AML-193 (cell line): ENCODE results near the gene KDM4C.

Experiments
- DNase-seq, 2 experiments: peaks; one replicate each; lab custom pipeline; 2025; lab: John Stamatoyannopoulos, UW

KDM4C gene

GRCh38 chr9:6904371-6904770 lies 146.6 kb downstream of the KDM4C start:
- no peak for DNase-seq

- DNase-seq: no peak
These were observed 148.1 kb downstream of the KDM4C start for GRCh38 chr9:6905850-6906375.

- peak; percentile 8 to 22 for DNase-seq
These were observed 150.1 kb downstream of the KDM4C start for GRCh38 chr9:6907772-6908381.

GRCh38 chr9:6909181-6909580 lies 151.4 kb downstream of the KDM4C start:
- DNase-seq: no peak

- peak; percentile 7 to 25 for DNase-seq
These were observed 152.3 kb downstream of the KDM4C start for GRCh38 chr9:6910032-6910431.

- no peak for DNase-seq
These were observed 152.7 kb downstream of the KDM4C start for GRCh38 chr9:6910497-6910896.

- no peak for DNase-seq
These were observed 154.3 kb downstream of the KDM4C start for GRCh38 chr9:6911901-6912638.

- DNase-seq: no peak
These were observed 157.9 kb downstream of the KDM4C start for GRCh38 chr9:6915635-6916034.

- DNase-seq: no peak
These were observed 159.4 kb downstream of the KDM4C start for GRCh38 chr9:6917162-6917561.

- no peak for DNase-seq
These were observed 162.3 kb downstream of the KDM4C start for GRCh38 chr9:6920041-6920440.

- no peak for DNase-seq
These were observed 163.5 kb downstream of the KDM4C start for GRCh38 chr9:6921315-6921714.

GRCh38 chr9:6922124-6922676 lies 164.4 kb downstream of the KDM4C start:
- DNase-seq: no peak

GRCh38 chr9:6922680-6923079 lies 164.9 kb downstream of the KDM4C start:
- DNase-seq: no peak

- no peak for DNase-seq
These were observed 165.3 kb downstream of the KDM4C start for GRCh38 chr9:6923086-6923485.

GRCh38 chr9:6924149-6924548 lies 166.4 kb downstream of the KDM4C start:
- DNase-seq: no peak

- no peak for DNase-seq
These were observed 167.3 kb downstream of the KDM4C start for GRCh38 chr9:6924988-6925563.

GRCh38 chr9:6925836-6926235 lies 168.1 kb downstream of the KDM4C start:
- no peak for DNase-seq

GRCh38 chr9:6926436-6926835 lies 168.7 kb downstream of the KDM4C start:
- DNase-seq: no peak

GRCh38 chr9:6927838-6928237 lies 170.1 kb downstream of the KDM4C start:
- no peak for DNase-seq

GRCh38 chr9:6928863-6929262 lies 171.1 kb downstream of the KDM4C start:
- DNase-seq: no peak

- DNase-seq: no peak
These were observed 171.9 kb downstream of the KDM4C start for GRCh38 chr9:6929441-6930215.

- DNase-seq: no peak
These were observed 173.1 kb downstream of the KDM4C start for GRCh38 chr9:6930827-6931226.
